H1 (cell line): ENCODE measurements around the gene P2RY8. TPM values are rescaled to one million over a fixed set of nuclear protein-coding genes. Genes with fewer than 3 reads are reported as not detected.

ENCODE experiments used
- CBX5 ChIP-seq: fragments of 300-800, 300-1000 bp; sonication (generic); IDR thresholded peaks from 2 replicates; pipeline ENCODE4 v1.7.1; 2016; ENCODE audit warnings: antibody characterized with exemption, low read length, low read depth
- CHD7 ChIP-seq: fragments of 300-600 bp; sonication (generic); IDR thresholded peaks from 2 replicates; pipeline ENCODE4 v1.7.1; 2012; ENCODE audit warnings: low read length, moderate library complexity, mild to moderate bottlenecking, inconsistent platforms; ENCODE audit not compliant: insufficient replicate concordance
- CREB1 ChIP-seq: IDR thresholded peaks from 2 replicates; pipeline ENCODE4 v1.6.1; 2012; ENCODE audit warnings: inconsistent platforms
- E2F6 ChIP-seq: IDR thresholded peaks from 2 replicates; pipeline ENCODE4 v1.6.1; 2012; ENCODE audit warnings: inconsistent platforms
- KDM5A ChIP-seq: fragments of 200-600 bp; IDR thresholded peaks from 2 replicates; pipeline ENCODE4 v1.7.1; 2012; ENCODE audit warnings: mild to moderate bottlenecking, low read length, inconsistent platforms, mixed read lengths
- NANOG ChIP-seq: IDR thresholded peaks from 2 replicates; pipeline ENCODE4 v1.6.1; 2011; ENCODE audit warnings: low read length, low read depth, mild to moderate bottlenecking, inconsistent platforms; ENCODE audit not compliant: insufficient read depth, poor library complexity, severe bottlenecking
- RFX5 ChIP-seq: IDR thresholded peaks from 2 replicates; pipeline ENCODE4 v1.6.1; 2011; ENCODE audit warnings: low read depth, low read length, improper control_type of control experiment, borderline replicate concordance
- SP1 ChIP-seq: IDR thresholded peaks from 2 replicates; pipeline ENCODE4 v1.6.1; 2011; ENCODE audit warnings: low read depth, low read length
- USF2 ChIP-seq: IDR thresholded peaks from 2 replicates; pipeline ENCODE4 v1.6.1; 2011; ENCODE audit warnings: low read length, improper control_type of control experiment
- YY1 ChIP-seq: IDR thresholded peaks from 2 replicates; pipeline ENCODE4 v1.6.1; 2011; ENCODE audit warnings: low read depth, mild to moderate bottlenecking, low read length
- polyA plus RNA-seq, 7 experiments: library from polyadenylated mRNA; depleted of rRNA in 3 of 7; stranded (reverse) in 5 of 7; unstranded in 2 of 7; fragments of >200 nt in 5 of 7; fragments of 200-250 nt in 2 of 7; gene quantifications; 1 replicate in 5 of 7; 2 replicates in 1 of 7; 4 replicates in 1 of 7; pipeline versions ENCODE4 v1.2.1 to v1.2.3, GENCODE V29; 2011 to 2013; ENCODE audit warnings: missing spikeins in 2 of 7, mixed read lengths in 2 of 7
- total RNA-seq: library from RNA; stranded (reverse); fragmentation: NEBNext Ultra II Directional; extraction: Animal tissue kit (Norgen Biotek cat#: 25700); gene quantifications from 2 replicates; pipeline ENCODE4 v1.2.1, GENCODE V29; 2021

Gene P2RY8
- total and polyA plus RNA-seq, 2 of the 8 experiments (the other 6 are each of a cell fraction or from before 2014, with no cell fraction given) = 0.09 to 0.15 TPM

- TF ChIP-seq CHD7 (no peak), SP1 (no peak), KDM5A (no peak), CREB1 (no peak), USF2 (no peak), E2F6 (no peak), NANOG (no peak), CBX5 (no peak), RFX5 (no peak), YY1 (no peak)
Observed at GRCh38 chrX:1466232-1466661, 70.7 kb downstream of the P2RY8 start (continued).
